Epithelial cell of alveolus of lung (primary cell): ENCODE results near the gene UFD1. TPM values are rescaled to one million over a fixed set of nuclear protein-coding genes. Genes with fewer than 3 reads are reported as not detected.

ENCODE experiments used
- total RNA-seq: library from RNA; depleted of rRNA; stranded (reverse); fragments of >200 nt; gene quantifications from 2 replicates; pipeline ENCODE4 v1.2.1, GENCODE V29; 2015

Gene UFD1
- total RNA-seq: 31.2 and 56.4 TPM in 2 replicates

GRCh38 chr22:19478901-19479354 is at the start of gene UFD1:
UFD1 (minus strand) TSS chr22:19479193; CDS start chr22:19479085, 108 bp downstream.

GRCh38 chr22:19524170-19525115 is 45.5 kb upstream of the UFD1 start, which contains the start of gene CLDN5:
CLDN5 (minus strand) TSS chr22:19524410; CDS start chr22:19524255, 155 bp downstream.

GRCh38 chr22:19479355-19480172 is 571 bp upstream of the UFD1 start, which contains the start of gene CDC45:
CDC45 (plus strand) TSS chr22:19479920; CDS start chr22:19479969, 49 bp downstream.

GRCh38 chr22:19447330-19448075 is 31.5 kb downstream of the UFD1 start, which contains the start of gene C22orf39:
C22orf39 (minus strand) TSS chr22:19447711; CDS start chr22:19447688, 23 bp downstream.

GRCh38 chr22:19432133-19432851 is 46.7 kb downstream of the UFD1 start, which contains the start of gene MRPL40:
MRPL40 (plus strand) TSS chr22:19432545; CDS start chr22:19432555, 10 bp downstream.

GRCh38 chr22:19431649-19432132 is 47.3 kb downstream of the UFD1 start, which contains the start of gene HIRA:
HIRA (minus strand) TSS chr22:19431733; CDS start chr22:19431476, 257 bp downstream.

Other genes with a start within 250 kb of the UFD1 start
- 2.3 and 6.2 TPM in 2 replicates for gene CLTCL1, start 187.5 kb downstream of the UFD1 start, total RNA-seq
- gene HIRA, start 47.5 kb downstream of the UFD1 start, total RNA-seq: 15.9 and 19.0 TPM in 2 replicates
- 35.9 and 42.6 TPM in 2 replicates for gene MRPL40, start 46.6 kb downstream of the UFD1 start, total RNA-seq
- gene C22orf39, start 31.5 kb downstream of the UFD1 start, total RNA-seq: 22.2 and 33.3 TPM in 2 replicates
- 8.1 and 28.2 TPM in 2 replicates for gene CDC45, start 727 bp upstream of the UFD1 start, total RNA-seq
- 11.2 and 15.8 TPM in 2 replicates for gene CLDN5, start 45.2 kb upstream of the UFD1 start, total RNA-seq
- 23.3 and 31.2 TPM in 2 replicates for gene SEPTIN5, start 235.3 kb upstream of the UFD1 start, total RNA-seq
- gene GP1BB, start 244.3 kb upstream of the UFD1 start, total RNA-seq: 2.3 and 7.1 TPM in 2 replicates